ENCODE measurements around the gene LMLN.

DNA sequence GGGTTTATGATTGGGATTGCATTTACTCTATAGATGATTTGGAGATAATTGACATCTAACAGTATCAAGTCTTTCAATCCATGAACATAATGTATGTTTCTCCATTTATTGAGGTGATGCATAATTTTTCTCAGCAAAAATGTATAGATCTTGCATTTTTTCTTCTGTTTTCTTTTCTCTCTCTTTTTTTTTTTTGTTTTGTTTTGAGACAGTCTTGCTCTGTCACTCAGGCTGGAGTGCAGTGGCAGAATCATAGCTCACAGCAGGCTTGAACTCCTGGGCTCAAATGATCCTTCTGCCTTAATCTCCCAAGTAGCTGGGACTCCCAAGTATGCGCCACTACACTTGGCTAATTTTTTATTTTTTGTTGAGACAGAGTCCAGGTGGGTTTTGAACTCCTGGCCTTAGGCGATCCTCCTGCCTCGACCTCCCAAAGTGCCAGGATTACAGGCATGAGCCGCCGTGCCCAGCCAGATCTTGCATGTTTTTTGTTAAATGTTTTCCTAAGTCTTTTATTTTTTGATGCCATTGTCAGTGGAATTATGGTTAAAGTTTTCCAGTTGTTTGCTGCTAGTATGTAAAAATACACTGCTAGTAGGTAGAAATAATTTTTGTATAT, 3.1 kb downstream of the LMLN start:
- TF ChIP-seq, protein P1, sequence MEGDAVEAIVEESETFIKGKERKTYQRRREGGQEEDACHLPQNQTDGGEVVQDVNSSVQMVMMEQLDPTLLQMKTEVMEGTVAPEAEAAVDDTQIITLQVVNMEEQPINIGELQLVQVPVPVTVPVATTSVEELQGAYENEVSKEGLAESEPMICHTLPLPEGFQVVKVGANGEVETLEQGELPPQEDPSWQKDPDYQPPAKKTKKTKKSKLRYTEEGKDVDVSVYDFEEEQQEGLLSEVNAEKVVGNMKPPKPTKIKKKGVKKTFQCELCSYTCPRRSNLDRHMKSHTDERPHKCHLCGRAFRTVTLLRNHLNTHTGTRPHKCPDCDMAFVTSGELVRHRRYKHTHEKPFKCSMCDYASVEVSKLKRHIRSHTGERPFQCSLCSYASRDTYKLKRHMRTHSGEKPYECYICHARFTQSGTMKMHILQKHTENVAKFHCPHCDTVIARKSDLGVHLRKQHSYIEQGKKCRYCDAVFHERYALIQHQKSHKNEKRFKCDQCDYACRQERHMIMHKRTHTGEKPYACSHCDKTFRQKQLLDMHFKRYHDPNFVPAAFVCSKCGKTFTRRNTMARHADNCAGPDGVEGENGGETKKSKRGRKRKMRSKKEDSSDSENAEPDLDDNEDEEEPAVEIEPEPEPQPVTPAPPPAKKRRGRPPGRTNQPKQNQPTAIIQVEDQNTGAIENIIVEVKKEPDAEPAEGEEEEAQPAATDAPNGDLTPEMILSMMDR (optimal IDR thresholded peaks at IDR 0.05 in 1 of 3, IDR thresholded peaks at IDR 0.05 in 1 of 3, conservative IDR thresholded peaks at IDR 0.05 in 1 of 3; ENCODE audit: extremely low read depth in 1 of 3, insufficient read depth in 2 of 3, low read length in 3 of 3): no peak
- TF ChIP-seq EZH2 (IDR thresholded peaks at IDR 0.05; ENCODE audit: low read length): no peak

Data from keratinocyte (primary cell).